ENCODE data around the gene RAP1A. TPM values are rescaled to one million over a fixed set of nuclear protein-coding genes. Genes with fewer than 3 reads are reported as not detected.

Gene RAP1A
- polyA plus RNA-seq, 3 donors: 41.2 to 79.1 (median 75.3) TPM

DNA sequence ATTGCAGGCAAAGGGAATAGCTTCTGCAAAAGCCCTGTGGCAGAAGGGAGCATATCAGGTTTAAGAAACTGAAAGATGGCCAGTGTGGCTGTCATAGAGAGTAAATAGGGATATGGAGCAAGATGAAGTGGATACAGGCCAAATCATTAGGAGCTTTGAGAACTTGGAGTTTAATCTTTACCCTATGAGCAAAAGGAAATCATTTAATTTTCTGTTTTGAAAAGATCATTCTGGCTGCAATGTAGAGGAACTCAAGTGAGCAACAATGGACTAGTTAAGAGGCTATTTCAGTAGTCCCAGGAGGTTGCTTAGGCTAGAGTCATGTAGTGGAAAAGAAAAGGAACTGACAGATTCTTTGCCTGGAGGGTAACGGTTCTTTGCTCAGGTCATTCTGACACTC lies 47.2 kb downstream of the RAP1A start:
- peaks cover 0 to 2% (median 0%) of the 10 kb centered on the region in 3 donors for H3K27me3 Mint-ChIP-seq (ENCODE audit: low read depth in 3 of 3)
- no peak for DNase-seq
- H3K27me3 ChIP-seq (ENCODE audit: control insufficient read depth in 2 of 2, insufficient read depth in 2 of 2, low read length in 2 of 2): no peaks in the 10 kb centered on the region
- no peak overlapping the region for H3K4me2 ChIP-seq (replicated peaks; ENCODE audit: extremely low read depth, low read length, poor library complexity, severe bottlenecking)
- H3K9me3 ChIP-seq (replicated peaks in 1 of 2; ENCODE audit: control insufficient read depth in 1 of 2, insufficient read depth in 1 of 2, low read length in 2 of 2): no peaks in the 10 kb centered on the region
- H3K4me3 Mint-ChIP-seq: no peak overlapping the region
- no peak overlapping the region for H3K4me3 ChIP-seq (replicated peaks in 1 of 3; ENCODE audit: low read depth in 2 of 3, low read length in 3 of 3)
- no peak overlapping the region for H3K27ac ChIP-seq (ENCODE audit: low read depth in 1 of 2, low read length in 2 of 2)
- H3K4me1 Mint-ChIP-seq: peaks cover 39% of the 10 kb centered on the region
- intact Hi-C loops (cut with micrococcal nuclease): no loop called here
- peak overlapping the region in 2 of 7 donors; percentile 11 to 53 for H3K27ac Mint-ChIP-seq
- H3K4me1 ChIP-seq (ENCODE audit: control insufficient read depth in 1 of 2, insufficient read depth in 2 of 2, low read length in 2 of 2): peaks cover 0 to 15% of the 10 kb centered on the region in 2 donors
- TF ChIP-seq, protein P1, sequence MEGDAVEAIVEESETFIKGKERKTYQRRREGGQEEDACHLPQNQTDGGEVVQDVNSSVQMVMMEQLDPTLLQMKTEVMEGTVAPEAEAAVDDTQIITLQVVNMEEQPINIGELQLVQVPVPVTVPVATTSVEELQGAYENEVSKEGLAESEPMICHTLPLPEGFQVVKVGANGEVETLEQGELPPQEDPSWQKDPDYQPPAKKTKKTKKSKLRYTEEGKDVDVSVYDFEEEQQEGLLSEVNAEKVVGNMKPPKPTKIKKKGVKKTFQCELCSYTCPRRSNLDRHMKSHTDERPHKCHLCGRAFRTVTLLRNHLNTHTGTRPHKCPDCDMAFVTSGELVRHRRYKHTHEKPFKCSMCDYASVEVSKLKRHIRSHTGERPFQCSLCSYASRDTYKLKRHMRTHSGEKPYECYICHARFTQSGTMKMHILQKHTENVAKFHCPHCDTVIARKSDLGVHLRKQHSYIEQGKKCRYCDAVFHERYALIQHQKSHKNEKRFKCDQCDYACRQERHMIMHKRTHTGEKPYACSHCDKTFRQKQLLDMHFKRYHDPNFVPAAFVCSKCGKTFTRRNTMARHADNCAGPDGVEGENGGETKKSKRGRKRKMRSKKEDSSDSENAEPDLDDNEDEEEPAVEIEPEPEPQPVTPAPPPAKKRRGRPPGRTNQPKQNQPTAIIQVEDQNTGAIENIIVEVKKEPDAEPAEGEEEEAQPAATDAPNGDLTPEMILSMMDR (IDR thresholded peaks at IDR 0.05): no peak
- no CpG with 5 or more reads among the region's 1 CpG for WGBS (ENCODE audit: insufficient coverage)
- H3K36me3 Mint-ChIP-seq: peaks cover 16 to 20% of the 10 kb centered on the region in 2 donors
- peaks cover 0 to 1% (median 0%) of the 10 kb centered on the region in 7 donors for H3K9me3 Mint-ChIP-seq
- peaks cover 100% of the 10 kb centered on the region for H4K20me1 ChIP-seq (ENCODE audit: insufficient read depth, low read length)
- peaks cover 100% of the 10 kb centered on the region for H3K79me2 ChIP-seq (ENCODE audit: insufficient read depth, low read length)
- H3K9ac ChIP-seq (ENCODE audit: insufficient read depth, low read length, poor library complexity, severe bottlenecking): no peak overlapping the region
- peaks cover 5 to 13% of the 10 kb centered on the region in 2 donors for H3K36me3 ChIP-seq (replicated peaks in 1 of 2; ENCODE audit: control insufficient read depth in 1 of 2, insufficient read depth in 2 of 2, low read length in 2 of 2)
- no peak overlapping the region for H2AFZ ChIP-seq (ENCODE audit: insufficient read depth, low read depth, low read length, poor library complexity, severe bottlenecking)

DNA sequence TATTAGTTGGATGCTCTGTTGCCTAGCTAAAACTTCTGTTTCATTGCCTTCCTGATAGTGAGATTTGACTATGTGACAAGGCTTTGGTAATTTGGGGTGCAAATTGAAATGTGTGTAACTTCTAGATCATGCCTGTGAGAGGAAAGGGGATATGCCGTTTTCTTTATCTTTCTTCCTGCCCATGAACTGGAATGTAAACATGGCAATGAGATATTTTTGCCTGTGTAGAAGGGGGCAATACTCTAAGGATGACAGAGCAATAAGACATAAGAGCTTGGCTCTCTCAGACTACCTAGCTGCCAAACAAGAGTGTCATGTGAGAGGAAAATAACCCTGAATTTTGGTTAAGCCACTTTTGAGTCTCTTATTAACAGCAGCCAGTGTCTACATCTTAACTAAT lies 49.7 kb downstream of the RAP1A start:
- 20% methylated on average over 1 of the region's 1 CpG for WGBS (ENCODE audit: insufficient coverage)
- Histone ChIP-seq H3K9me3 (replicated peaks in 1 of 2; ENCODE audit: control insufficient read depth in 1 of 2, insufficient read depth in 1 of 2, low read length in 2 of 2) (no peaks in the 10 kb centered on the region), H3K4me1 (ENCODE audit: control insufficient read depth in 1 of 2, insufficient read depth in 2 of 2, low read length in 2 of 2) (peaks cover 0 to 5% of the 10 kb centered on the region in 2 donors), H3K27ac (ENCODE audit: low read depth in 1 of 2, low read length in 2 of 2) (peak overlapping the region in 1 of 2 donors; percentile 45), H3K79me2 (ENCODE audit: insufficient read depth, low read length) (peaks cover 100% of the 10 kb centered on the region), H3K36me3 (replicated peaks in 1 of 2; ENCODE audit: control insufficient read depth in 1 of 2, insufficient read depth in 2 of 2, low read length in 2 of 2) (peaks cover 5 to 17% of the 10 kb centered on the region in 2 donors), H2AFZ (ENCODE audit: insufficient read depth, low read depth, low read length, poor library complexity, severe bottlenecking) (no peak overlapping the region), H3K4me3 (replicated peaks in 1 of 3; ENCODE audit: low read depth in 2 of 3, low read length in 3 of 3) (no peak overlapping the region), H3K9ac (ENCODE audit: insufficient read depth, low read length, poor library complexity, severe bottlenecking) (no peak overlapping the region), H3K27me3 (ENCODE audit: control insufficient read depth in 2 of 2, insufficient read depth in 2 of 2, low read length in 2 of 2) (no peaks in the 10 kb centered on the region), H3K4me2 (replicated peaks; ENCODE audit: extremely low read depth, low read length, poor library complexity, severe bottlenecking) (no peak overlapping the region), H4K20me1 (ENCODE audit: insufficient read depth, low read length) (peaks cover 100% of the 10 kb centered on the region)
- DNase-seq: no peak
- Mint-ChIP-seq H3K4me1 (peaks cover 28% of the 10 kb centered on the region), H3K27ac (peak overlapping the region in 2 of 7 donors; percentile 61 to 73), H3K36me3 (peaks cover 21 to 24% of the 10 kb centered on the region in 2 donors), H3K27me3 (ENCODE audit: low read depth in 3 of 3) (no peaks in the 10 kb centered on the region), H3K4me3 (no peak overlapping the region), H3K9me3 (peaks cover 0 to 2% (median 1%) of the 10 kb centered on the region in 7 donors)
- intact Hi-C loops (cut with micrococcal nuclease): no loop called here
- TF ChIP-seq, protein P1 (IDR thresholded peaks at IDR 0.05): no peak

Data from CD14-positive monocyte (primary cell).